Central memory CD8-positive, alpha-beta T cell (primary cell): ENCODE data around the gene MMP21.

Source experiments
- ATAC-seq: fragments of 150-1000 bp; cut with Tn5 transposase; replicated peaks from 2 replicates; pipeline ENCODE4 v1.10.0; 2022; ENCODE audit warnings: mild to moderate bottlenecking, moderate FRiP score, moderate number of reproducible peaks; ENCODE audit not compliant: poor library complexity, severe bottlenecking; ENCODE audit errors: extremely low read depth
- DNase-seq, 2 donors: peaks; one replicate each; pipeline ENCODE4 v3.0.0; 2021; ENCODE audit warnings: low spot score in 2 of 2
- H3K27ac Mint-ChIP-seq: one replicate; pipeline ENCODE4 v1.8.0; 2022; ENCODE audit warnings: low read depth, mild to moderate bottlenecking, moderate library complexity, mixed read lengths
- H3K27me3 Mint-ChIP-seq: one replicate; pipeline ENCODE4 v1.8.0; 2022; ENCODE audit warnings: mixed read lengths
- H3K36me3 Mint-ChIP-seq: one replicate; pipeline ENCODE4 v1.8.0; 2022; ENCODE audit warnings: mild to moderate bottlenecking, moderate library complexity, mixed read lengths; ENCODE audit not compliant: insufficient read depth
- H3K4me1 Mint-ChIP-seq: one replicate; pipeline ENCODE4 v1.8.0; 2022; ENCODE audit warnings: mixed read lengths
- H3K4me3 Mint-ChIP-seq: one replicate; pipeline ENCODE4 v1.8.0; 2022; ENCODE audit warnings: mild to moderate bottlenecking, moderate library complexity, mixed read lengths
- H3K9me3 Mint-ChIP-seq: one replicate; pipeline ENCODE4 v1.8.0; 2022; ENCODE audit warnings: mixed read lengths

MMP21 gene, protein sequence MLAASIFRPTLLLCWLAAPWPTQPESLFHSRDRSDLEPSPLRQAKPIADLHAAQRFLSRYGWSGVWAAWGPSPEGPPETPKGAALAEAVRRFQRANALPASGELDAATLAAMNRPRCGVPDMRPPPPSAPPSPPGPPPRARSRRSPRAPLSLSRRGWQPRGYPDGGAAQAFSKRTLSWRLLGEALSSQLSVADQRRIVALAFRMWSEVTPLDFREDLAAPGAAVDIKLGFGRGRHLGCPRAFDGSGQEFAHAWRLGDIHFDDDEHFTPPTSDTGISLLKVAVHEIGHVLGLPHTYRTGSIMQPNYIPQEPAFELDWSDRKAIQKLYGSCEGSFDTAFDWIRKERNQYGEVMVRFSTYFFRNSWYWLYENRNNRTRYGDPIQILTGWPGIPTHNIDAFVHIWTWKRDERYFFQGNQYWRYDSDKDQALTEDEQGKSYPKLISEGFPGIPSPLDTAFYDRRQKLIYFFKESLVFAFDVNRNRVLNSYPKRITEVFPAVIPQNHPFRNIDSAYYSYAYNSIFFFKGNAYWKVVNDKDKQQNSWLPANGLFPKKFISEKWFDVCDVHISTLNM

DNA sequence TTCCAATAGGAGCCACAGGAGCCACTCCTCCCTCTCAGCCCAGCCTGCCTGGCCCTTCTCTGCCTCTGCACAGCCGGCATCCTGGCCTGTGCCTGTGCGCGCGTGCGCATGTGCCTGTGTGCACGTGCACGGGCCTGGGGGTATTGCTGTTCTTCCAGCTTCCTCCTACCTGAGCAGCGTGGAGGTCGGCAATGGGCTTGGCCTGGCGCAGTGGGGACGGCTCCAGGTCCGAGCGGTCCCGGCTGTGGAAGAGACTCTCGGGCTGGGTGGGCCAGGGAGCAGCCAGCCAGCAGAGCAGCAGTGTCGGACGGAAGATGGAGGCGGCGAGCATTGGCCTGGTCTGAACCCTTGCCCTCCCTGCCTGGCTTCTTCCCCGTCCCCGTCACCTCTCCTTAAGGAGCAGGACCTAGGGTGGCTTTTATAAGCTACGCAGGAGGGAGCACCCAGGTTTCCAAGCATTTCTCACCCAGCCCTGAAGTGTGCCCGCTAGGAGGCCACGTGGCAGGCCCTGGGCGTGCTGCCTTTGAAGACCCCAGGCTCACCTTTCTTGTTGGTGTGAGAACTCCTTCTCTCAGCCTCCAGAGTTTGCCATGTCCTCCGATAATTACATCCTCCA, at the start of gene MMP21:
TSS of gene MMP21 (minus strand) at position 331 of the 616 bp plus-strand sequence. CDS start at position 331, 0 bp downstream.
- ATAC-seq: no peak
- H3K4me3 Mint-ChIP-seq: no peak within 1 kb of the TSS
- H3K27ac Mint-ChIP-seq: no peak within 1 kb of the TSS
- peaks cover 14% of the 10 kb centered on the region for H3K27me3 Mint-ChIP-seq
- DNase-seq: no peak
- no peaks in the 10 kb centered on the region for H3K9me3 Mint-ChIP-seq
- no peaks in the 10 kb centered on the region for H3K4me1 Mint-ChIP-seq
- peaks cover 2% of the 10 kb centered on the region for H3K36me3 Mint-ChIP-seq

DNA sequence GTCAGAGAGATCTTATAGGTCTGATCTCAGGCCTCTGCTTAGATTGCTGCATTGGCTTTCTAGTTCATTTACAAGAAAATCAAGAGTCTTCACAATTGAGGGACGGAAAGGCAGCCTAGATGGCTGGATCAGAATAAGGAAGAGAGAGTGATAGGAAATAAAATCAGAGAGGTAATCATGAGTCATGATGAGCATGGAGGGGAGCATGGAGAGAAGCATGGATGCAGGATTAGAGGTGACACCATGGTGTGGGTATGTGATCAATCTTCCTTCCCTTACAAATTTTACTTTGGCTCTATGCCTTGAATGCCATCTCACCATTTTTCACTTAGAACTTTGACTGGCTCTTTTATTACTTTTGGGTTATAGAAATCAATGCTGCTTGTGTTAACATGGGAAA, 49.1 kb upstream of the MMP21 start:
- DNase-seq: no peak
- no peak overlapping the region for H3K4me3 Mint-ChIP-seq
- peaks cover 28% of the 10 kb centered on the region for H3K4me1 Mint-ChIP-seq

DNA sequence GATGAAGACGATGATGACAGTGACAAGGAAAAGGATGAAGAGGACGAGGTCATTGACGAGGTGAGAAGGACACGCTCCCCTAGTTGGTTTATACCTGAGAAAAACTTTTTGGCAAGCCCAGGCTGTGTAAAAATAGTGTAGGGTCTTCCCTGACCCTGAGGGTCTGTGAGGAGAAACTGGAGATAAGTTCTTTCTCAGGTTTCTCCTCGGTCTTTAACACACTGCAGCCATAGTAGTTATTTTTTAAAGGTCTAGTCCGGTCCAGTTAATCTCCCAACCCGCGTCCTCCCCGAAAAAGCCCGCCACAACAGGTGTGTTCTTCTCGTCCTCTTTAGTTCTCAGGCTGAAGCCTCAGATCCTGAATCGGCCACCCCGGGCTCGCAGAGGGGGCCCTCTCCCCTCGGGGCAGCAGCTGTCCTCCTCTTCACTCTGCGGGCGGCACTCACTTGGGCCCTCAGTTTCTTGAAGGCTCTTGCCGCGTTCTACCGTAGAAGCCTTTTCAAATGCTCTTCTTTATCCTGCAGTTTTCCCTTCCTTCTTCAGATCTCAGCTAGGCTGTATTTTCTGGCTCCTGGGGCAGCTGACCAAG, 48.1 kb upstream of the MMP21 start:
- Mint-ChIP-seq H3K4me3 (no peak overlapping the region), H3K4me1 (peaks cover 28% of the 10 kb centered on the region), H3K27me3 (no peaks in the 10 kb centered on the region), H3K9me3 (no peaks in the 10 kb centered on the region), H3K27ac (no peak overlapping the region), H3K36me3 (peaks cover 28% of the 10 kb centered on the region)
- peak in 1 of 2 donors; percentile 14 for DNase-seq
- ATAC-seq: no peak

More for the DNA sequence above, 49.1 kb upstream of the MMP21 start:
- Mint-ChIP-seq H3K9me3 (no peaks in the 10 kb centered on the region), H3K36me3 (peaks cover 33% of the 10 kb centered on the region), H3K27me3 (no peaks in the 10 kb centered on the region), H3K27ac (no peak overlapping the region)
- ATAC-seq: no peak

DNA sequence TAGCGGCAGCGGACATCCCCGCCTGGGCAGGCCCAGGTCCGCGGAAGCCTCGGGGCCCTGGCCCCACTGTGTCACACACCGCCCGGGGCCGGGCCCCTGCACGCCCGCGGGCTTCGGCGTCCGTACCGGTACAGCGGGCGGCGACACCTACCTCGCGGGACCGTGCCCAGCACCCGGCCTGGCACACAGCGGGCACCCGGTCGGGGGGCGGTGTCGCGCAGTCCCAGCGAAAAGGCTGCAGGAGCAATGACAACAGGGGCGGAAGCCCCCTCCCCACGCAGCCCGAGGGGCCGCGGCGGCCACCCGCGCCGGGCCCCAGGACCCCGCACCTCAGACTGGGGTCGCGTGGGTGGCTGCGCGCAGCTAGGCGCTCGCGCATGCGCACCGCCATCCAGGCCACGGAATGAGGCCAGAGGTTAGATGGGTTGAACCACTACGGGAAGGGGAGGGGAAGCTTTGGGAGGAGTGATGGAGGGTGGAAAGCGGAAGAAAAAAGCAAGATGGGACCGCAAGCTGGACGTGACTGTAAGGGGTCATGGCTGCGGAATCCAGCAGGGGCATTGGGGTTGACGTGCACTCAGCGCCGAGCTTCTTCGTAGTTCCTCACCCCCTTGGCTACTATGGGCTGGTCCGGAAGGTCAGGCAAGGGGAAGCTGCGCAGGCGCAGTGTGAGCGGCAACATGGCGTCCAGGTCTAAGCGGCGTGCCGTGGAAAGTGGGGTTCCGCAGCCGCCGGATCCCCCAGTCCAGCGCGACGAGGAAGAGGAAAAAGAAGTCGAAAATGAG, 47.4 kb upstream of the MMP21 start, which contains the start of the genes BCCIP and UROS:
TSS of gene BCCIP (plus strand) at position 669 of the 785 bp plus-strand sequence. CDS start at position 681, 12 bp downstream.
TSS of gene UROS (minus strand) at position 381 of the 785 bp plus-strand sequence. CDS start 6,759 bp downstream, outside the sequence.
- ATAC-seq: peak; percentile 81
- H3K27me3 Mint-ChIP-seq: no peaks in the 10 kb centered on the region
- no peaks in the 10 kb centered on the region for H3K9me3 Mint-ChIP-seq
- H3K36me3 Mint-ChIP-seq: peaks cover 23% of the 10 kb centered on the region
- peak; percentile 86 to 90 for DNase-seq
- peaks cover 28% of the 10 kb centered on the region for H3K4me1 Mint-ChIP-seq
- H3K27ac Mint-ChIP-seq: no peak within 1 kb of the TSS
- H3K4me3 Mint-ChIP-seq: no peak within 1 kb of the TSS

DNA sequence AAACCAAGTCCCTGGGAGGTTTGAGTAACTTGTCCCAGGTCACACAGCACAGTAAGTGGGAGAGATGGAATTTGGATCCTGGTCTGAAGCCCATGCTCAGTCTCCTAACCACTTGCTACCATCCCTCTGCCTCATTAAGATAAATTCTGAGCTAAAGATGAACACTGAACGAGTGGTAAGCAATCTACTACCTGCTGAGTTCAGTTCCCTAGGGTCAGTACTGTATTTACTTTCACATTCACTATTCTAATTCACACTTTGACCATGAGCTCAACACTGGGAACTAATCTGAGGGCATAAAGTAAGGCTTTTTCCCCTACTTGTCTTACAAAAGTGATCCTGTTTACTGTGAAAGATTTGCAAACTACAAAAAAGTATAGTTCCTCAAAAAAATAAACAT, 45.1 kb upstream of the MMP21 start:
- no peak for ATAC-seq
- Mint-ChIP-seq H3K4me1 (peaks cover 18% of the 10 kb centered on the region), H3K4me3 (no peak overlapping the region), H3K27me3 (no peaks in the 10 kb centered on the region), H3K9me3 (no peaks in the 10 kb centered on the region), H3K27ac (peak overlapping the region; percentile 20), H3K36me3 (peaks cover 10% of the 10 kb centered on the region)
- no peak for DNase-seq

DNA sequence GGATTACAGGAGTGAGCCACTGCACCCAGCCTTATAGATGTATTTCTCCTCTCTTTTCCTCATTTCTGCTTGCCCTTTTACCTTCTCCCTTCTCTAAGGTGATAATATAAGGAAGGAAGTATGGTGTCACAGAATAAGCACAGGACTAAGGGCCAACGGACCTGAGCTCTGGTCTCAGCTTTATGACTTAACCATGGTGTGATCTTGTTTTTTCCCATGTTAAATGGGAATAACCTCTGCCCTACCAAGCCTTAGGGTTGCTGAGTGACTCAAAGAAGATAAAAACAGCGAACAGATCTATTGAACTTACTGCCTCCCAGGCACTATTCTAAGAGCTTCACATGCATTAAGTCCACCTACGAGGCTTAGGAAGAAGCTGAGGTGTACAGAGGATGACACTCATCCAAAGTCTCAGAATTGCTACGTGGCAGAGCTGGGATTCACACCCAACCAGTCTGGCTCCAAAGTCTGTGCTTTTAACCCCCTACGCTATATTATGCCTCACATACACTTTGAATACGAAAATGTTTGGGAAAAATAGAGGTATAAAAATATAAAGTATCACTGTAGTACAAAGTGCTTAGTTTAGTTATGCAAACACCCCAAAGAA, 41.8 kb upstream of the MMP21 start:
- Mint-ChIP-seq H3K9me3 (no peaks in the 10 kb centered on the region), H3K36me3 (peaks cover 22% of the 10 kb centered on the region), H3K27ac (no peak overlapping the region), H3K27me3 (no peaks in the 10 kb centered on the region), H3K4me1 (peaks cover 15% of the 10 kb centered on the region), H3K4me3 (no peak overlapping the region)
- DNase-seq (no peak), ATAC-seq (no peak)

DNA sequence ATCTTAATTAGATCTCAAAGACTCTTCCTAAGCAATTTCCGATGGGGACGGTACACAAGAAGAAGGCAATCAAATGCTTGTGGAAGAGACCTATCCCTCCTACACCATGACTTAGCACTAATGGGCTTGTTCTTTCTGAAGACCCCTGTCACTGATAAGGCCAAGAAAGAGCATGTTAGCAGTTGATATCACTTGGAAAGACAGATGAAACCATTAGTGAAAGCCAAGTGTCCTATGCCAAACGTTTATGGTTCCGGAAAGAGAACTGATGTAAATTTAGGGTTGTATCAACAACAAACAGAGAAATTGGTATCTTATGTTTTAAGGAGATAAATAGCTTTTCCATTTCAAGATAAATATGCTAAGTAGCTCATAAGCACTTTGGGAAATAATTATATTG, 40.9 kb upstream of the MMP21 start:
- H3K9me3 Mint-ChIP-seq: no peaks in the 10 kb centered on the region
- no peak for DNase-seq
- H3K27me3 Mint-ChIP-seq: no peaks in the 10 kb centered on the region
- no peak for ATAC-seq
- peaks cover 19% of the 10 kb centered on the region for H3K36me3 Mint-ChIP-seq
- peaks cover 9% of the 10 kb centered on the region for H3K4me1 Mint-ChIP-seq
- no peak overlapping the region for H3K4me3 Mint-ChIP-seq
- no peak overlapping the region for H3K27ac Mint-ChIP-seq

DNA sequence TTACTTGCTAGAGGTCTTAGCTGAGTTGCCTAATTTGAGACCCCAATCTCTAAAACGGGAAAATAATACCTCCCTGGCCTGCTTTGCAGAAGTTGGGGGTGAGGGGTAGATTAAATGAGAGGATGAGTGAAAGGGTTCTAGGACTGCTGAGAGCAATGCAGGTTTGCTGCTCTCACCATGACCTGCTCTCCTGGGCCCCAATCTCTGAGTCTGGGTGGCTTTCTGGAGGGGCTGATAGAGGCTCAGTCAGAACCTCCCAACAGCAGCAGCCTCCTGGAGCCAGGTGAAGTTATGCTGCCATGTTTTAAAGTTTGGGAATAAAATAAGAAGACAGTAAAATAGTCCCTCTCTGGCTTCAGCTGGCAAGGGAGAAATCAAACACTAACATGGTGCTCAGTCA, 40.1 kb upstream of the MMP21 start:
- DNase-seq (no peak), ATAC-seq (no peak)
- Mint-ChIP-seq H3K9me3 (no peaks in the 10 kb centered on the region), H3K4me3 (no peak overlapping the region), H3K27me3 (no peaks in the 10 kb centered on the region), H3K27ac (no peak overlapping the region), H3K4me1 (peaks cover under 1% of the 10 kb centered on the region), H3K36me3 (peaks cover 18% of the 10 kb centered on the region)

DNA sequence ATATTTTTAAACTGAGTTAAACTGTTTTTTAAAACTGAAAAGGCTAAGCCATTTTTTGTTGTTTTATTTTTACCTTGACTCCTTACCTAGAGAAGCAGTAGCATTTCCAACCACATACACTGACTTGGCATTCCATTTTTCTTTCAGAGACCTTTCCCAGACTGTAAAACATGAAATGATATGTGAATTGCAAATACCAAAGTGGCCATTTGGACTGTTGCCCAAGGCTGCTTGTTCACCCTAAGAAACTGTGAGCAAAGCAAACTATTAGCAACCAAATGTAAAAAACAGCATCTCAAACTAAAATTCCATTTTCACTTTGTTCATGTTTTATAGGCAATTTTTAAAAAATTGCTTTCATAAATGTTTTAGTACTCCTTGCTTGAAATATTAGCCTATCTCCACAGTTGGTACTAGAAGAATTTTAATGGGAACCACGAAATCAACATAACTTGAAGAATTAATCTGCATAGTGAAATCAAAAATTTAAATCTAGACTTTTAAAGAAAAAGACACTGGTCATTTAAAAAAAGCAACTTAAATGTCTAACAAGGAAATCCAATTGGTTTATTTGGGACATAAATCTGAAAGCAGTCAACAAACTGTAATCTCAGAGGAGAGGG, 36.6 kb upstream of the MMP21 start:
- Mint-ChIP-seq H3K27me3 (no peaks in the 10 kb centered on the region), H3K27ac (no peak overlapping the region), H3K9me3 (no peaks in the 10 kb centered on the region), H3K4me3 (no peak overlapping the region), H3K4me1 (peaks cover 7% of the 10 kb centered on the region), H3K36me3 (peaks cover 32% of the 10 kb centered on the region)
- ATAC-seq: no peak
- no peak for DNase-seq

DNA sequence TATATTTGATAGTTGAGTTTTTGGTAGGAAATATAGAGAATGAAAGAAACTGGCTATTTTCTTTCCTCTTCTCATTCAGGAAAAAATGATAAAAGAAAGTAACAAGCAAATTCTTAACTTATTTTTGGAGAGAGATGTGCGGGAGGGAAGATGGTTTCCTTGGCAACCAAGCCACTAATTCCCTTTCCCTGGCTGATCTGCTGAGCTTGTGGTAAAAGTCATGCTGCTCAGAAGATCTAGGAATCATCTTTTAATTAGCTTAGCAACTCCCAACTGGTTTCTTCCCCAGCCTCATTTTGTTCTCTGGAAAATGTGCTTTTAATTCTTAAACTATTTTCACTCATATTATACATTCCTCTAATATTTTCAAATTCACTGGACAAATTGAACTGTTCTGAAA, 35.6 kb upstream of the MMP21 start:
- Mint-ChIP-seq H3K36me3 (peaks cover 37% of the 10 kb centered on the region), H3K27me3 (no peaks in the 10 kb centered on the region), H3K4me3 (no peak overlapping the region), H3K27ac (no peak overlapping the region), H3K4me1 (peaks cover 7% of the 10 kb centered on the region), H3K9me3 (no peaks in the 10 kb centered on the region)
- ATAC-seq (no peak), DNase-seq (no peak)

DNA sequence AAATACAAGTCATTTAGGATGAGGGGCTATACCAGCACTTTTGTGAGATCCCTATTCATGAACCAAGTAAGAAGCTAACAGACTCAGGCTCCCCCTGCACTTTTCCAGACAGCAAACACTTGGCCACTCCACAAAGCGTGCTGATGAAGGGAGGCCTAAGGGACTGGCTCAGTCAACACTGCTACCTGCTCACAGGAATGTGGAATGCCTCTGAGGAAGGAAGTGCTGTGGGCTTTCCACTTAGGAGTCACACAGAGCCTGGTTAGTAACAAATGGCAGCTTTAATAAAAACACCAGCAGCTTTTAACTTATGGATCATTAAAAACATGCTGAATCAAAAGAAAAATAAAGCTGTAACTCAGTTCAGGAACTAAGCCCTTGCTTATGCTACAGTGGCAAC, 32.4 kb upstream of the MMP21 start:
- no peak for ATAC-seq
- no peaks in the 10 kb centered on the region for H3K9me3 Mint-ChIP-seq

More for the DNA sequence above, 32.4 kb upstream of the MMP21 start:
- peaks cover 7% of the 10 kb centered on the region for H3K4me1 Mint-ChIP-seq
- no peak for DNase-seq
- H3K4me3 Mint-ChIP-seq: no peak overlapping the region
- H3K36me3 Mint-ChIP-seq: peaks cover 28% of the 10 kb centered on the region
- H3K27me3 Mint-ChIP-seq: no peaks in the 10 kb centered on the region
- H3K27ac Mint-ChIP-seq: no peak overlapping the region
